GM06990 (cell line): Measurements from ENCODE around the gene TBC1D21.
A peak's percentile ranks its signal among the peaks of the same experiment; 100 is the strongest.

ENCODE experiments used
- DNase-seq: peaks from one replicate; pipeline ENCODE4 v3.0.0-alpha.2; 2011; ENCODE audit not compliant: insufficient read length; ENCODE audit errors: extremely low read depth
- H3K27me3 ChIP-seq: replicated peaks from 2 replicates; pipeline ENCODE4 v1.6.0; 2011; ENCODE audit warnings: low read length; ENCODE audit not compliant: control insufficient read depth, insufficient read depth
- H3K36me3 ChIP-seq: 2 replicates; pipeline ENCODE4 v1.5.1; 2011; ENCODE audit warnings: low read length; ENCODE audit not compliant: control insufficient read depth, insufficient read depth
- H3K4me3 ChIP-seq: replicated peaks from 2 replicates; pipeline ENCODE4 v1.5.1; 2011; ENCODE audit warnings: low read depth, mild to moderate bottlenecking, control low read depth, low read length
- CTCF ChIP-seq: IDR thresholded peaks from 2 replicates; pipeline ENCODE4 v1.5.1; 2011; ENCODE audit warnings: low read length, control low read depth, mild to moderate bottlenecking, inconsistent platforms; ENCODE audit not compliant: insufficient read depth, poor library complexity, severe bottlenecking

Gene TBC1D21

GRCh38 chr15:73867956-73868355 lies 5.4 kb upstream of the TBC1D21 start:
- TF ChIP-seq CTCF: no peak
- Histone ChIP-seq H3K4me3 (no peak overlapping the region), H3K36me3 (no peaks in the 10 kb centered on the region), H3K27me3 (no peaks in the 10 kb centered on the region; the same call in 1 of the 2 replicates)
- DNase-seq: no peak

DNA sequence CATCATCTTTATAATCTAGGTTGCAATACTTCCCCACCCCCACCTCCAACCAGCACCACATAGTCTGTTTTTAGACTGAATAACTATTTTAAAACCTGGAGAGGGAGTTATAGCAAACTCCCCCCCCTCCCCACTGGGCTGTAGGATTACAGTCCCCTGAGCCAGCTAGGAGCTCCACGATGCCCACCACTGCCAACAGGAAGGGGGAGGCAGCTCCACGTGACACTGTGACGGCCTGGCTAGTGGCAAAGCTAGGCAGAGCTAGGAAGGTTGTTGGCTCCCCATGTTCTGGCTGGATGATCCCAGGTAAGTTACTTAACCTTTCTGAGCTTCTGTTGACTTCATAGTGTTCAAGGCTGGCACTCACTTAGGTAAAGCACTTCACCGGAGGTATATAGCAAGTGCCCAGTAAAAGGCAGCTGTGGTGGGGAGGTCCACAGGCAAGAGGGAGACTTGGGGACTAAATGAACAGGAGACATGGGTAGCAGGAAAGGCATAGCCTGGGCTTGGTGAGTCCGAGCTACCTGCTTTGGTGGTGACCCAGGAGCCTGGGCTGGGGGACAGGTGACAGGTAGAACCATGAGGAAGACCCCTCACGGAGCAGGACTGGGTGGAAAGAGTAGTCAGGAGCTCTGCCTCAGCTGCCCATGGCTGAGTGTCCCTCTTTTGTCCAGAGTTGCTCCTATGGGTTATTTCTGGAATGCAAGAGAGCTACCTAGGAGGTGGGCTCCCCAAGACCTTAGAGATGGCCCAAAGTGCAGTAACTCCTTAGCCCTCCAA lies 4.0 kb upstream of the TBC1D21 start:
- DNase-seq: no peak
- no peaks in the 10 kb centered on the region for H3K36me3 ChIP-seq
- no peak overlapping the region for H3K4me3 ChIP-seq
- no peaks in the 10 kb centered on the region; the same call in 1 of the 2 replicates for H3K27me3 ChIP-seq
- no peak for TF ChIP-seq CTCF

DNA sequence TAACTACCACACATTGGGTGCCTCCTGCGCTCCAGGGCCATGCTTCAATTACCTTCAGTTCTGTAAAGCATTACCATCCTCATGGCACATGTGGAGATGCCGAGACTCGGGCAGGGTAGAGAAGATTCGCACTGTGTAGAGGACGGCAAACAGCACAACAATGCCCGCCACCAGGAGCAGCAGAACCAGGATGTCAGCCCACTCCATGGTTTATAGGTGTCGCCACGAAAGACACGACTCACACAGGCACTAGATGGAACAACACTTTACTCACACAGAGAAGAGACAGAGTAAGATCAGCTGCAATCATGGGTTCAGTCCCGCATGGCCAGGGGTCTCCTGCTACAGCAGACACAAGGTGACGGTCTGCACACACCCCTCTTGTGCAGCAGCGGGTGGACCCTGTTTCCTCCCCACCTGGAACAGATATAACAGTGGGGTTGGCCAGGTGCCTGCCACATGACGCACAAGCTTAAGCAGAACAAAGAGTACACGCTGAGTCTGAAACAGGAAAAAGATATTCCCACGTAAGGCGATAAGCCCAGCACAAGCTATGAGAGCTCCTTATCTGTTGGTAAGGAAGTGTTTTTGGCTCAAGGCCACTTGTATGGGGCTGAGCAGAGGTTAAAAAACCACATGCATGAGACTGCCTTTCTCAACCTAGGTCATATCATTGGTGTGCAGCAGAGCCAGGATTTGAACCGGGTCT lies 2.5 kb upstream of the TBC1D21 start:
- DNase-seq: no peak
- no peaks in the 10 kb centered on the region; the same call in none of the 2 replicates for H3K27me3 ChIP-seq
- no peak for TF ChIP-seq CTCF
- no peaks in the 10 kb centered on the region for H3K36me3 ChIP-seq
- H3K4me3 ChIP-seq: no peak overlapping the region

DNA sequence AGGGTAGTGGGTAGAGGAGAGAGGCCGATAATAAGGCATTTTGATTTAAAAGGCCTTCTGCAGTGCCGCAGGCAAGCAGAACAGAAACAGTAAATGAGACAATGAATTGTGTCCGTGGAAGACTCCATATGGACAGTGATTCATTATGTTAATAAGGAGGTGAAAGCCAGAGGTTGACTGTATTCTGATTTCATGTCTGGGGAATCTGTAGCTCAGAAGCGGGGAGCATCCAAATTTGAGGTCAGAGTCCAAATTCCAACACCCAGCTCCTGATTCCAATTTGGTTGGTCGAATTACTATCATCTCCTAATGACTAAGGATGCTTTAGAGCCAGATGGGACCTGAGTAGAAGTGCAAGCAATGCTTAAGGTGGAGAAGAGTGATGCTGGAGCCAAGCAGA lies 1.0 kb upstream of the TBC1D21 start:
- H3K27me3 ChIP-seq: no peaks in the 10 kb centered on the region; the same call in none of the 2 replicates
- no peaks in the 10 kb centered on the region for H3K36me3 ChIP-seq
- TF ChIP-seq CTCF: no peak
- DNase-seq: no peak
- no peak overlapping the region for H3K4me3 ChIP-seq

GRCh38 chr15:73873889-73874511 lies 636 bp downstream of the TBC1D21 start:
- TF ChIP-seq CTCF: peak; percentile 57
- H3K4me3 ChIP-seq: no peak overlapping the region
- DNase-seq: no peak
- no peaks in the 10 kb centered on the region for H3K36me3 ChIP-seq
- H3K27me3 ChIP-seq: no peaks in the 10 kb centered on the region; the same call in none of the 2 replicates
